Neuron (in vitro differentiated cells): ENCODE measurements around the gene ANKS1A.

ENCODE experiments used
- H2AFZ ChIP-seq: one replicate; pipeline ENCODE4 v1.6.1; 2013; ENCODE audit warnings: low read depth, mild to moderate bottlenecking, inconsistent platforms, low read length, moderate library complexity
- H3K27me3 ChIP-seq: one replicate; pipeline ENCODE4 v1.6.1; 2013; ENCODE audit warnings: low read length; ENCODE audit not compliant: insufficient read depth
- H3K36me3 ChIP-seq: one replicate; pipeline ENCODE4 v1.6.1; 2013; ENCODE audit warnings: low read length; ENCODE audit not compliant: insufficient read depth
- H3K4me1 ChIP-seq: one replicate; pipeline ENCODE4 v1.6.1; 2013; ENCODE audit warnings: low read length; ENCODE audit not compliant: insufficient read depth
- H3K4me3 ChIP-seq: 2 replicates; pipeline ENCODE4 v1.5.1; 2013; ENCODE audit warnings: mild to moderate bottlenecking, low read length, moderate library complexity
- H3K9me3 ChIP-seq: one replicate; pipeline ENCODE4 v1.6.1; 2013; ENCODE audit warnings: low read length

ANKS1A gene

DNA sequence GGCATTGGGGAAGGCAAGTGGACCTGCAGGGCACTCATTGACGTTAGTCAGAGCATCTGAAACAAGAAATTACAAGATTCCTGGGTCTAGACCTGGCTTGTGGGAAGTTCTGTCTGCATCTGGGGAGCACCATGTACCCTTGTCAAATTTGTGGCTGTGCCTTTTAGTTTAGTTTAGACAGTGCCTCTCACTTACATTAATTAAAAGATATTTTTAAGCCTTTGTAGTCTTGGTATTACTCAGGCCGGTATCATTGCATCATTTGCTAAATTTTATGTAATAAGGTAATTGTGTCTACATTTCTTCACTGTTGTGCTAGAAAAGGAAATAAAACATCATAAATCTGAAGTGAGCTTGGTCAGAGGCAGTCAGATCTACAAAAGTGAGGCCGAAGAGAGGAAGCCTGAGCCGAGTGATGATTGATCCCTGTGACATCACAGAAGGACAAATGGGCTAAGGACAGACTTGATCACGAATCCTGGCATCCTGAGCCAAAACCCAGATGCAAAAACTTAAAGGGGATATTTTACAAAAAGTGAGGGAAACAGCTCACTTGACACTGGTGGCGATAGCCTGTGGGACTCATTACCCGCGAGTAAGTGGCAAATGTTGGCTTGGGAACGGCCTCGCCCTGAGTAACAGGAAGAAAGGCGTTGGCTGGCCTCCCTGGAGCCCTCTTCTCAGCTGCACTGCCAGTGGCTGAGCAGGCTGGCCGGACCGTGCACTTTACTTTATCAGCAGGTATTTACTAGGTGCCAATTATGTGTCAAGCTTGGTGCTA is 145.5 kb downstream of the ANKS1A start:
- Histone ChIP-seq H3K4me1 (peaks cover 6% of the 10 kb centered on the region), H3K9me3 (no peaks in the 10 kb centered on the region), H3K36me3 (no peaks in the 10 kb centered on the region), H2AFZ (no peak overlapping the region), H3K4me3 (no peak overlapping the region), H3K27me3 (no peaks in the 10 kb centered on the region)

DNA sequence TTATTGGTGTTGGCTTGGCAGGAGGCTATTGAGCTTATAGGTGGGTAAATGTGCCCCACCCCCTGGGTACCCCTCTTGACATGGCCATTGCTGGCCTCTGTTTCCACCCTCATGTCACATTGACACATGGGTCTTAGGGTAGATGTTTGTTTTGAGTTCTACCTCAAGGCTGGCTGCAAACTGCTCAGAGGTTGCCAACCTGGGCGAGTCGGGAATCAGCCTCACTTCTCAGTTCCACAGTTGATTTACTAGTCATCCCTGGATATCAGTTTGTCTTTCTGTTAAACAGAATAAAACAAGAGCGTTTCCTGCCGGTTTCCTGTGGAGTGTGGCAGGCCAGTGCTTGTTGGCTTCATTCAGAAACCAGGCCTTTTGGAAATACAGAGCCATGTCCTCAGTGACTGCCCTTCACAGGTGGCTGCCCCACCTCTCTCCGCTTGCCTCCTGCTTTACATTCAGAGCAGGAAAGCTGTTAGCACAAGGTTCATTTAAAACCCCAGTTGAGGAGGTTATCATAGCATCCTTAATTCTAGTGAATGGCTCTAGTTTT is 146.5 kb downstream of the ANKS1A start:
- no peaks in the 10 kb centered on the region for H3K9me3 ChIP-seq

GRCh38 chr6:35036059-35036827 is 147.2 kb downstream of the ANKS1A start:
- Histone ChIP-seq H3K4me1 (peaks cover 6% of the 10 kb centered on the region), H3K36me3 (peaks cover 2% of the 10 kb centered on the region), H2AFZ (no peak overlapping the region), H3K9me3 (no peaks in the 10 kb centered on the region), H3K4me3 (no peak overlapping the region), H3K27me3 (no peaks in the 10 kb centered on the region)

More for the DNA sequence above, 146.5 kb downstream of the ANKS1A start:
- Histone ChIP-seq H3K36me3 (peaks cover 2% of the 10 kb centered on the region), H3K4me3 (no peak overlapping the region), H3K4me1 (peaks cover 6% of the 10 kb centered on the region), H3K27me3 (no peaks in the 10 kb centered on the region), H2AFZ (no peak overlapping the region)

DNA sequence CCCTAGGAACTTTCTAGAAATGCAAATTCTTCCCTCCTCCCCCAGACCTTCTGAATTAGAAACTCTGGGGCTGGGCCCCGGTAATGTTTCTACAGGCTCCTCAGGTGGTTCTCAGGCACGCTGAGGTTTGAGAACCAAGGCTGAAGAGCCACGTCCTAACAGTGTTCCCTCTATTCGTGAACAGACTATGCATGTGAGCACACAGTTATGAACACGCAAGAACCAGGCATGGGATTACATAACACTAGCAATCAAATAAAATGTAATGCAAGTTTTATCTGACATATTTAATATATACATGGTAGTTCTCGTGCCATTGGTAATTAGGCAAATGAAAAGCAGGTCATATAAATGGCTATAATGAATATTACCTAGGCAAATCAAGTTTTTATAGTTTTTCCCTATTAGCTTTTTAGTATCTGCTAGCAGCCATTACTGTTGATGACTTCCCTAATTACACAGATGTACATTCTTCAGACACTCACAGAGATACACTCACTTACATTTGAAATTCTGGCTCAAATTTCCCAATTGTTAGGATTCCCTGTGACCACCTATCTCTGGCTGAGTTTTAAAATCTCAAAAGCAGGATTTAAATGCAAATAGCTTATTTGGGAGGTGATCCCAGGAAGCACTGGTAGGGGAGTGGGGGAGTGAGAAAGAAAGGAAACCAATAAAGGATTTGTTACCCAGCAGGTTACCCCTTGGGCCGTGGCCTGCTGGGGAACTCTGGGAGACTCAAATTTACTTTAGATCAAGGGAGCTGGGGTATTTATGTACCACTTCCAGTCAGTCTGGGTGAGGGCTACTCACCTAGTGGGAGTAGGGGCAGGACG is 148.0 kb downstream of the ANKS1A start:
- H3K4me1 ChIP-seq, result peaks cover 6% of the 10 kb centered on the region
- H3K9me3 ChIP-seq, result no peaks in the 10 kb centered on the region
- H3K4me3 ChIP-seq, result no peak overlapping the region
- H3K36me3 ChIP-seq, result peaks cover 2% of the 10 kb centered on the region
- no peak overlapping the region for H2AFZ ChIP-seq
- H3K27me3 ChIP-seq, result no peaks in the 10 kb centered on the region

DNA sequence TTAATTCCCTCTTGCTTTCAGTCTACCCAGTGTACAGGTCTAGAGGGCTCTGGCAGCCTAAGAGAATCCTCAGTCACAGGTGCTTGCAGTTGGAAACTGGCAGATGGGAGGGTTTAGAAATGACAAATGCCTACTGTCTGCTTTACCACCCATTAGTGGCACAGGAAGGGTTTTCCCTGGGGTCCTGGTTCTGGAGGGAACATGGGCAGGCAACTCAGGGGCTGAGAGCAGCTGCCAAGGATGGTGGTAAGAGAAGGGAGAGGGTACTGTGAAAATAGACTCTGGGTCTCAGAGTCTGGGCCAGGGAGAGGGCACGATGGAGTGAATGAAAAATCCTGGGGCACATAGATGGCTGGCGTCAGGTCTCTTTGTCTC is 148.6 kb downstream of the ANKS1A start:
- Histone ChIP-seq H3K4me3 (no peak overlapping the region), H2AFZ (no peak overlapping the region), H3K36me3 (peaks cover 2% of the 10 kb centered on the region), H3K9me3 (no peaks in the 10 kb centered on the region), H3K27me3 (no peaks in the 10 kb centered on the region), H3K4me1 (peaks cover 11% of the 10 kb centered on the region)

GRCh38 chr6:35038076-35038475 is 149.0 kb downstream of the ANKS1A start:
- H3K36me3 ChIP-seq, result peaks cover 2% of the 10 kb centered on the region
- H3K4me3 ChIP-seq, result no peak overlapping the region
- peaks cover 15% of the 10 kb centered on the region for H3K4me1 ChIP-seq
- H3K9me3 ChIP-seq, result no peaks in the 10 kb centered on the region
- no peak overlapping the region for H2AFZ ChIP-seq
- no peaks in the 10 kb centered on the region for H3K27me3 ChIP-seq

- H3K36me3 ChIP-seq, result peaks cover 2% of the 10 kb centered on the region
- H3K9me3 ChIP-seq, result no peaks in the 10 kb centered on the region
- H2AFZ ChIP-seq, result no peak overlapping the region
- peaks cover 38% of the 10 kb centered on the region for H3K4me1 ChIP-seq
- H3K4me3 ChIP-seq, result no peak overlapping the region
- no peaks in the 10 kb centered on the region for H3K27me3 ChIP-seq
Measured at GRCh38 chr6:35040398-35040797, 151.3 kb downstream of the ANKS1A start.

DNA sequence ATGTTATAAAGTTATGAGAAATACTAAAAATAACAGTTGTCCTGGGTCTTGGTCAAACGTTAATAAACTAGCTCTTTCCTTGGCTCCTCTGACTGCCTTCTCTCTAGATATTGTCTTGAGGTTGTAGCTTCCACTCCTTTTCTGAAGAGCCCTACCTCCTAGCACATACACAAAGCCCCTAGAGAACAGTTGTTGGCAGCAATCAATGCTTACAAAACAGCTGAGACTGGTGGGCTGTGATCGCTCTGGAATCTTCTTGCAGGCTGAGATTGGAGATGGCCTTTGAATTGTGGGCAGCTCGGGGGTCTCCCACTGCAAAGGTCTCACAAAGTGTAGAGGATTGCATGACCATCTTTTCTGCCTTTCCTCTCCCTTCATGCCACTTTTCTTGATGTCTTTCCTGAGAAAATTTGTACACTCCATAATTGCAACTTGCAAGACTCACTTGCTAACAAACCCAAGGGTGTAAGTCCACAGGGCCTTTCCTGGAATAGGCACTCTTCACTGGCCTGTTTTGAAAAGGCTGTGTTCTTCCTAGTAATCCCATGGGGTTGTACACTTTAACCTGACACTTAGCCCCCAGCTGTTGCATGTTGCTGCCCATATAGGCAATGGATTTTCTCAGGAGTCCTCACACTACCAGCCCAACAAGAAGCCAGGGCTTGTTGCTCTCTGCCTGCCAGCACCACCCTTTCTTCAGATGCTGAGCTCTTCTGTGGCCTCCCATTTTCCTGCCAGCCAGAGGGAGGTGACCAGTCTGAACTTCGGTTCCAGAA is 152.2 kb downstream of the ANKS1A start:
- Histone ChIP-seq H2AFZ (no peak overlapping the region), H3K9me3 (no peaks in the 10 kb centered on the region), H3K27me3 (no peaks in the 10 kb centered on the region), H3K4me3 (no peak overlapping the region), H3K4me1 (peaks cover 41% of the 10 kb centered on the region), H3K36me3 (peaks cover 2% of the 10 kb centered on the region)

DNA sequence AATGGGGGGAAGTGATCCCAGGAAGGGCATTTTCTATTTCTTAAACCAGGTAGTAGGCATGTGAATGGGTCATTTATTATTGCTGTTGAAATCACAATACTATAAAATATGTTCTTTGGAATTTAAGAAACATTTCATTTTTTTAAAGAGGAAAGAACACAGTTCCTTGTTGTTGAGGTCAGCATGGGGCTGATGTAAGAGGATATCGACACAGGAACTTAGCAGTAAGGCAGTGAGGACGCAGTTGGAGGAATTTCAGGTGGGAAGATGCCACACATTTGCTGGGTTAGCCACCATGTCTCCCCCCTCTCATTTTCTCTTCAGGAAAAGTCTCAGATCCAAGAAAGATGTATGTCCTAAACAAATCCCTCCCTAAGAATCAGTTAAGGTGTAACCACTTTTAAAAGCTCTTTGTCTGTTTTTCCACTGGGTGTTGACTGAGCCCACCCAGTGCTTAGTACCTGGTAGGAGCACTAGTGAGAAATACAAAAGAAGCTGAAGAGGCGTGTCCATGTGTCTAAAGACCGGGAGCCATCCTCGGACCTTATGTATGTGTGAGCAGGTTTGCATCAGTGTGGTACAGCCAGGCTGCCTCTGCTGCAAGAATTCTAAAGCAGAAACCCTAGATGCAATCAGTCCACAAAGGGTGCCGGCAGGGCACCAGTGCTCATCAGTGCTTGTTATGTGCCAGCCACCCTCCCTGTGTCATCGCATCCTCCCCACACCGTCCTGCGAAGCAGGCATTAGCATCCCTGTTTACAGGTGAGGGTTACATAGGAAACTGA is 153.2 kb downstream of the ANKS1A start:
- Histone ChIP-seq H3K4me1 (peaks cover 51% of the 10 kb centered on the region), H3K27me3 (no peaks in the 10 kb centered on the region), H3K9me3 (no peaks in the 10 kb centered on the region), H3K36me3 (peaks cover 2% of the 10 kb centered on the region), H2AFZ (no peak overlapping the region), H3K4me3 (no peak overlapping the region)

DNA sequence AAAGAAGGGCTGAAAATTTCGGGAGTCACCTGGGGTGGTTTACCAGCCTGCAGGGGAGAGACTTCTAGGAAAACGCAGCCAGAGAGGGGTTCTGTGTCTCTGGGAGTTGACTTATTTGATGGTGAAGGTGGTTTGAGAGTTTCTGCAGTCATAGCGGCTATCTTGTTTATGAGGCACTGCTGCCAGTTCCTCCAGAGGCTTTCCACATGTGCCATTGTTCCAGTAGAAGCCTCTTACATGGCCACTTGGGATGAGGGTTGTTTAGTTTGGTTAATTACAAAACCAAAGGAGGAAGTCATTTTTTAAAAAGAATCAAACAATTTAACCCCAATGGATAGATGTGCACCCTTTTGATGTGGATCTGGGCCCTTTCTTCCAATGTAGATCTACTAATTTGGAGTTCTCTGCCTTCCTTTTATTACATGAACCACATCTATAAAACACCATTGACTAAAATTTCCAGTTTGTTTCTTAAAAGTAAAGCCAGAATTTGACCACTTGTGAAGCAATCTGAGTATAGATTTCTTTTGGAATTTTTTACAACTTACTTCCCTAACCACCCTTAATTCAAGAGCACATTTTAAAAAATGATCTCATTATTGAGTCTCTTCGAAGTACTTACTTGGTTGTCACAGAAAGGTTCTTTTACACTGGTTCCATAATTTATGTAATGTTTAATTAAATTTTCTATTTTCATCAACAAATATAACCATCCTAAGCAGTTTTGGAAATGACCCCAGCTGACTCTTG is 154.5 kb downstream of the ANKS1A start:
- Histone ChIP-seq H3K36me3 (peaks cover 2% of the 10 kb centered on the region), H3K4me1 (peaks cover 64% of the 10 kb centered on the region), H2AFZ (no peak overlapping the region), H3K27me3 (no peaks in the 10 kb centered on the region), H3K9me3 (no peaks in the 10 kb centered on the region), H3K4me3 (no peak overlapping the region)

GRCh38 chr6:35044145-35044745 is 155.2 kb downstream of the ANKS1A start:
- Histone ChIP-seq H2AFZ (no peak overlapping the region), H3K9me3 (no peaks in the 10 kb centered on the region), H3K36me3 (peaks cover 2% of the 10 kb centered on the region), H3K27me3 (no peaks in the 10 kb centered on the region), H3K4me1 (peaks cover 71% of the 10 kb centered on the region), H3K4me3 (no peak overlapping the region)
